Measurements from ENCODE around the gene SPINK4. TPM values are rescaled to one million over a fixed set of nuclear protein-coding genes. Genes with fewer than 3 reads are reported as not detected.

Gene SPINK4
- total RNA-seq, 4 donors from 2014 or later = not detected

DNA sequence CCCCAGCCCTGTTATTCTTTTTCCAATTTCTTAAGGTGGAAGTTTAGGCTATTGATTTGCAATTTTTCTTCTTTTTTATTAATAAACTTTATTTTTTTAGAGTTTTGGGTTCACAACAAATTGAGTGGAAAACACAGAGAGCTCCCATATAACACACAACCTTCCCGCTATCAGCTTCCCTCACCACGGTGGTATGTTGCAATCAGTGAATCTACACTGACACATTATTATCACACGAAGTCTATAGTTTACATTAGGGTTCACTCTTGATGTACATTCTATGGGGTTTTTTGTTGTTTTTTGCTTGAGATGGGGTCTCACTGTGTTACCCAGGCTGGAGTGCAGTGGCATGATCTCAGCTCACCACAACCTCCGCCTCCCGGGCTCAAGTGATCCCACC is 45.5 kb downstream of the SPINK4 start:
- H3K9me3 ChIP-seq = no peaks in the 10 kb centered on the region
- H3K4me1 ChIP-seq = no peaks in the 10 kb centered on the region
- intact Hi-C loops (cut with DNase I; ENCODE audit: low total_unique reads) = no loop called here
- H3K36me3 ChIP-seq = no peaks in the 10 kb centered on the region
- DNase-seq = no peak
- H3K27ac ChIP-seq = no peak overlapping the region
- no peaks in the 10 kb centered on the region for H3K27me3 ChIP-seq
- no peak for TF ChIP-seq POLR2A (IDR thresholded peaks at IDR 0.05)
- TF ChIP-seq, protein P1, sequence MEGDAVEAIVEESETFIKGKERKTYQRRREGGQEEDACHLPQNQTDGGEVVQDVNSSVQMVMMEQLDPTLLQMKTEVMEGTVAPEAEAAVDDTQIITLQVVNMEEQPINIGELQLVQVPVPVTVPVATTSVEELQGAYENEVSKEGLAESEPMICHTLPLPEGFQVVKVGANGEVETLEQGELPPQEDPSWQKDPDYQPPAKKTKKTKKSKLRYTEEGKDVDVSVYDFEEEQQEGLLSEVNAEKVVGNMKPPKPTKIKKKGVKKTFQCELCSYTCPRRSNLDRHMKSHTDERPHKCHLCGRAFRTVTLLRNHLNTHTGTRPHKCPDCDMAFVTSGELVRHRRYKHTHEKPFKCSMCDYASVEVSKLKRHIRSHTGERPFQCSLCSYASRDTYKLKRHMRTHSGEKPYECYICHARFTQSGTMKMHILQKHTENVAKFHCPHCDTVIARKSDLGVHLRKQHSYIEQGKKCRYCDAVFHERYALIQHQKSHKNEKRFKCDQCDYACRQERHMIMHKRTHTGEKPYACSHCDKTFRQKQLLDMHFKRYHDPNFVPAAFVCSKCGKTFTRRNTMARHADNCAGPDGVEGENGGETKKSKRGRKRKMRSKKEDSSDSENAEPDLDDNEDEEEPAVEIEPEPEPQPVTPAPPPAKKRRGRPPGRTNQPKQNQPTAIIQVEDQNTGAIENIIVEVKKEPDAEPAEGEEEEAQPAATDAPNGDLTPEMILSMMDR (IDR thresholded peaks at IDR 0.05) = no peak
- no peak overlapping the region for H3K4me3 ChIP-seq

DNA sequence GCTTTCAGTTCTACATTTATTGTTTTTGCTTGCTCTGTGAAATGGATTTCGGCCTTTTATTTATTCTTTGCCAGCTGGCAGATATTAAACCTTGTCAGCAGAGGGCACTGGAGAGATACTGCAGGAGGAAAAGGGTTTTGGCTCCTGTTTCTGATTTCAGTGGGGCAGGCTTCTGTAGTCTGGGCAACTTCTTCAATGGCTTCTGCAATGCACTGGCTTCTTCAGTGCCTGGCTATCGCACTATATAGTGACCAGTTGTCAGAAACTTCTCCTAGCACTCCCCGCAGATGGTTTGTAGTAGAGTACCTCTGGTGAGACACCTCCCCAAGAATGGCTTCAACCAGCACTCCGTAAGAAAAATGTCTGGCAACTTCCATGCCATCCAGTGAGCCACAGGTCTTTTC is 47.1 kb downstream of the SPINK4 start:
- intact Hi-C loops (cut with DNase I; ENCODE audit: low total_unique reads) = no loop called here
- no peaks in the 10 kb centered on the region for H3K27me3 ChIP-seq
- no peak overlapping the region for H3K4me3 ChIP-seq
- peak in 1 of 2 donors; percentile 37 for DNase-seq
- peak overlapping the region in 1 of 2 donors; percentile 3 for H3K27ac ChIP-seq
- no peaks in the 10 kb centered on the region for H3K9me3 ChIP-seq
- H3K4me1 ChIP-seq = peaks cover 0 to 3% of the 10 kb centered on the region in 2 donors
- TF ChIP-seq, protein P1 (IDR thresholded peaks at IDR 0.05) = peak; percentile 50 to 61 (median 56)
- no peak for TF ChIP-seq POLR2A (IDR thresholded peaks at IDR 0.05)
- H3K36me3 ChIP-seq = no peaks in the 10 kb centered on the region

DNA sequence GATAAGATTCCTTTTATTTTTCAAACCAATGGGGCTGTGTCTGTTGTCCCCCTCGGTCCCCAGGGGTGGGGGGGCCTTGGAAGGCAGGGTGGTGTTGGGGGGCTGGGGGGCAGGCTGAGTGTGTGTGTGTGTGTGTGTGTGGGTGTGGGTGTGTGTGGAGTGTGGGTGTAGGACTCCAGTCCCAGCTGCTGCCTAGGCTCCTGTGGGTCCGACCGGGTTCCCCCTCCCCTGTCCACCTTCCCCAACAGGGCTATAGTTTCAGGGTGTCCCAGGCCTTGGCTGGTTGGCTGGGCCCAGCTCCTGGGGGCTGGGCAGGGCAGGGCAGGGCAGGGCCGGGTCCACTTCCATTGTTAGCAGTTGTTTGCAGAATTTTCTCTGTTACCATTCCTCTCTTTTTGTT is 48.3 kb downstream of the SPINK4 start:
- Histone ChIP-seq H3K4me1 (peaks cover 0 to 3% of the 10 kb centered on the region in 2 donors), H3K27me3 (no peaks in the 10 kb centered on the region), H3K4me3 (no peak overlapping the region), H3K27ac (peak overlapping the region in 1 of 2 donors; percentile 92), H3K9me3 (no peaks in the 10 kb centered on the region), H3K36me3 (no peaks in the 10 kb centered on the region)
- no peak for DNase-seq
- no peak for TF ChIP-seq POLR2A (IDR thresholded peaks at IDR 0.05)
- TF ChIP-seq, protein P1 (IDR thresholded peaks at IDR 0.05) = no peak
- intact Hi-C loops (cut with DNase I; ENCODE audit: low total_unique reads) = no loop called here

DNA sequence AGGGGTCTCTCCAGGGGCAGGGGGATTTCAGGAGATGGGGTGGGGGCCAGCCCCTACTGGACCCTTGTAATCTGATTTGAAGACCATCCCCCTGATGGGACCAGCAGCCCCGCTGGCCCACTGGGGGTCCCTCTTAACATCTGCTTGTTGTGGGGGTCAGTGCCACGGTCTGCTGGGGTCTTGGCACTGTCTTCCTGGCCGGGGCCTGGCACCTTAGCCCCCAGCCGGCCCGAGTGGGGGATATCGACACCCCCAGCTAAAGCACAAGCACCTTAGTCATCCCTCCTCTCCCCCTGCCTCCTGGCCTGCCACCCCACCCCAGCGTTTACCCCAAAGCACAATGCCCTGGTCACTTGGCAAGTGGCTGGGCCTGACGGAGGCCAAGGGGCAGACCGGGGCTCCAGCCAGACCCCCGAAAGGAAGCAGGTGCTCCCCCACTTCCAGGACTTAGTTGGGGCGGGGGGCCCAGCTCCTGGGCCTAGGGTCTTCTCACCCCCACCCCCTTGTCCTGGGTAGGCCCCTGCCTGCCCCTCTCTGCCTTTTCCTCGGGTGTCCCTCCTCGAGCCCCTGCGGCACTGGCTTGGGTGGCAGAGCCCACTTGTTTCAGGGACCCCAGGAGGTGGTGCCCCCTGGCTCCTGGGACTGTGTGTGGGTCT is 49.0 kb downstream of the SPINK4 start:
- Histone ChIP-seq H3K9me3 (no peaks in the 10 kb centered on the region), H3K4me1 (peaks cover 0 to 7% of the 10 kb centered on the region in 2 donors), H3K27me3 (no peaks in the 10 kb centered on the region), H3K27ac (peak overlapping the region; percentile 92 to 95), H3K4me3 (peak overlapping the region in 1 of 2 donors; percentile 94), H3K36me3 (no peaks in the 10 kb centered on the region)
- intact Hi-C loops (cut with DNase I; ENCODE audit: low total_unique reads) = no loop called here
- TF ChIP-seq POLR2A (IDR thresholded peaks at IDR 0.05) = no peak
- TF ChIP-seq, protein P1 (IDR thresholded peaks at IDR 0.05) = no peak
- DNase-seq = peak; percentile 26 to 28

DNA sequence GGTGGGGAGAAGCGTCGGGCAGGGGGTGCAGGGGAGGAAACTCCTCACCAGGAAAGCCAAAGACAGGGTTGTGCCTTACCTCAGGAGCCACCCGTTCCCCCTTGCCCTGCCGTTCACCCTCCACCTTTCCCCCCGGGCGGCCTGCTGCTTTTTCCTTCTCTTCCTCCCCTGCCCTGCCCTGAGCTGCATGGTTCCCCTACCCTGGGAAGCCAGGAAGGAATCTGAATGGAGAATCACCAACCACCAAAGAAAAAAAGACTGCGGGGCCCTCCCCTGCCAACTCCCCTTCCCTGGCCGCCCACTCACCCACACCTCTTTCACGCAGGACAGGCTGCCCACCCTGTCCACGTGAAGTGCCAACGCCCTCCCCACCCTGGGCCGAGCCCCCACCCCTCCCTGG is 49.5 kb downstream of the SPINK4 start:
- TF ChIP-seq POLR2A (IDR thresholded peaks at IDR 0.05) = no peak
- TF ChIP-seq, protein P1 (IDR thresholded peaks at IDR 0.05) = no peak
- DNase-seq = peak; percentile 22 to 24
- H3K36me3 ChIP-seq = no peaks in the 10 kb centered on the region
- peak overlapping the region; percentile 94 to 96 for H3K4me3 ChIP-seq
- H3K27me3 ChIP-seq = no peaks in the 10 kb centered on the region
- no peaks in the 10 kb centered on the region for H3K9me3 ChIP-seq
- H3K27ac ChIP-seq = peak overlapping the region; percentile 92 to 95
- intact Hi-C loops (cut with DNase I; ENCODE audit: low total_unique reads) = no loop called here
- peaks cover 0 to 9% of the 10 kb centered on the region in 2 donors for H3K4me1 ChIP-seq

Measured in uterus (tissue), 4 donors.